ENCODE measurements around the gene MINDY4. TPM values are rescaled to one million over a fixed set of nuclear protein-coding genes. Genes with fewer than 3 reads are reported as not detected.

Gene MINDY4
- total and polyA plus RNA-seq, 8 donors, result 2.9 to 4.9 (median 3.6) TPM

GRCh38 chr7:30764030-30764975 is 6.9 kb upstream of the MINDY4 start:
- no peak overlapping the region for H3K4me3 ChIP-seq
- WGBS, 2 donors, result 76 to 81% methylated on average over 6 of the region's 6 CpGs
- no peaks in the 10 kb centered on the region for H3K9me3 ChIP-seq
- intact Hi-C loops (cut with DNase I), result no loop called here
- FAIRE-seq (no peak), DNase-seq (no peak), ATAC-seq (peak; percentile 26 to 60 (median 54))
- H3K27me3 ChIP-seq, result no peaks in the 10 kb centered on the region
- H3K36me3 ChIP-seq, result no peaks in the 10 kb centered on the region
- TF ChIP-seq CTCF (IDR thresholded peaks at IDR 0.05), result no peak
- H3K4me1 ChIP-seq, result no peaks in the 10 kb centered on the region
- H3K27ac ChIP-seq, result no peak overlapping the region

GRCh38 chr7:30765408-30765807 is 5.8 kb upstream of the MINDY4 start:
- H3K4me1 ChIP-seq, result no peaks in the 10 kb centered on the region
- H3K36me3 ChIP-seq, result no peaks in the 10 kb centered on the region
- WGBS, 2 donors, result 95 to 96% methylated on average over 2 of the region's 2 CpGs
- intact Hi-C loops (cut with DNase I), result no loop called here
- ATAC-seq (no peak), DNase-seq (no peak), FAIRE-seq (no peak)
- no peak overlapping the region for H3K27ac ChIP-seq
- H3K9me3 ChIP-seq, result no peaks in the 10 kb centered on the region
- H3K27me3 ChIP-seq, result no peaks in the 10 kb centered on the region
- no peak overlapping the region for H3K4me3 ChIP-seq
- TF ChIP-seq CTCF (IDR thresholded peaks at IDR 0.05), result no peak

GRCh38 chr7:30770845-30771173 is 408 bp upstream of the MINDY4 start:
- H3K36me3 ChIP-seq, result no peaks in the 10 kb centered on the region
- peaks cover 0 to 2% (median 0%) of the 10 kb centered on the region in 3 donors for H3K4me1 ChIP-seq
- DNase-seq (no peak), FAIRE-seq (no peak), ATAC-seq (peak in 1 of 4 donors; percentile 1)
- TF ChIP-seq CTCF (IDR thresholded peaks at IDR 0.05), result no peak
- peak overlapping the region; percentile 68 to 79 (median 74) for H3K27ac ChIP-seq
- 38 to 49% methylated on average over 9 of the region's 9 CpGs for WGBS, 2 donors
- H3K9me3 ChIP-seq, result no peaks in the 10 kb centered on the region
- intact Hi-C loops (cut with DNase I), result no loop called here
- peak overlapping the region in 3 of 4 donors; percentile 69 to 92 (median 84) for H3K4me3 ChIP-seq
- no peaks in the 10 kb centered on the region for H3K27me3 ChIP-seq

GRCh38 chr7:30771880-30772425 is 736 bp downstream of the MINDY4 start:
- 1 to 2% methylated on average over 15 of the region's 15 CpGs for WGBS, 2 donors
- Histone ChIP-seq H3K27ac (peak overlapping the region; percentile 68 to 79 (median 74)), H3K4me1 (peaks cover 0 to 2% (median 0%) of the 10 kb centered on the region in 3 donors), H3K27me3 (no peaks in the 10 kb centered on the region), H3K4me3 (peak overlapping the region; percentile 69 to 92 (median 85)), H3K36me3 (no peaks in the 10 kb centered on the region), H3K9me3 (no peaks in the 10 kb centered on the region)
- ATAC-seq (peak in 3 of 4 donors; percentile 2 to 26 (median 17)), FAIRE-seq (no peak), DNase-seq (no peak)
- intact Hi-C loops (cut with DNase I), result no loop called here
- TF ChIP-seq CTCF (IDR thresholded peaks at IDR 0.05), result no peak

GRCh38 chr7:30772984-30773383 is 1.8 kb downstream of the MINDY4 start:
- WGBS, 2 donors, result 84 to 85% methylated on average over 6 of the region's 6 CpGs
- DNase-seq (no peak), FAIRE-seq (no peak), ATAC-seq (no peak)
- no peak overlapping the region for H3K4me3 ChIP-seq
- no peak for TF ChIP-seq CTCF (IDR thresholded peaks at IDR 0.05)
- no peaks in the 10 kb centered on the region for H3K9me3 ChIP-seq
- peaks cover 0 to 2% (median 0%) of the 10 kb centered on the region in 3 donors for H3K4me1 ChIP-seq
- H3K27me3 ChIP-seq, result no peaks in the 10 kb centered on the region
- no peak overlapping the region for H3K27ac ChIP-seq
- intact Hi-C loops (cut with DNase I), result no loop called here
- no peaks in the 10 kb centered on the region for H3K36me3 ChIP-seq
